GM19099 (cell line): Measurements from ENCODE around the gene HCN2.
A peak's percentile ranks its signal among the peaks of the same experiment; 100 is the strongest.

Source experiments
- POLR2A ChIP-seq: IDR thresholded peaks from 3 replicates; pipeline ENCODE4 v1.6.1; 2011; ENCODE audit warnings: low read depth; ENCODE audit not compliant: insufficient read length; ENCODE audit errors: extremely low read depth

HCN2 gene

GRCh38 chr19:607301-608154 lies 17.8 kb downstream of the HCN2 start:
- no peak for TF ChIP-seq POLR2A

- TF ChIP-seq POLR2A: no peak
These were observed 18.7 kb downstream of the HCN2 start for GRCh38 chr19:608155-609003.

- TF ChIP-seq POLR2A: no peak
These were observed 19.3 kb downstream of the HCN2 start for GRCh38 chr19:609004-609346.

- TF ChIP-seq POLR2A: no peak
These were observed 20.6 kb downstream of the HCN2 start for GRCh38 chr19:610071-610800.

- peak; percentile 31 for TF ChIP-seq POLR2A
These were observed 21.3 kb downstream of the HCN2 start for GRCh38 chr19:610801-611480.

- no peak for TF ChIP-seq POLR2A
These were observed 21.8 kb downstream of the HCN2 start for GRCh38 chr19:611481-611868.

GRCh38 chr19:612941-613340 lies 23.3 kb downstream of the HCN2 start:
- TF ChIP-seq POLR2A: no peak

GRCh38 chr19:613732-614567 lies 24.3 kb downstream of the HCN2 start:
- TF ChIP-seq POLR2A: no peak

- no peak for TF ChIP-seq POLR2A
These were observed 25.9 kb downstream of the HCN2 start for GRCh38 chr19:615619-616018.

GRCh38 chr19:616062-616700 lies 26.5 kb downstream of the HCN2 start:
- no peak for TF ChIP-seq POLR2A

- no peak for TF ChIP-seq POLR2A
These were observed 27.3 kb downstream of the HCN2 start for GRCh38 chr19:616747-617526.

GRCh38 chr19:617551-618246 lies 28.0 kb downstream of the HCN2 start:
- no peak for TF ChIP-seq POLR2A
